ENCODE data around the gene OSBPL9.

DNA sequence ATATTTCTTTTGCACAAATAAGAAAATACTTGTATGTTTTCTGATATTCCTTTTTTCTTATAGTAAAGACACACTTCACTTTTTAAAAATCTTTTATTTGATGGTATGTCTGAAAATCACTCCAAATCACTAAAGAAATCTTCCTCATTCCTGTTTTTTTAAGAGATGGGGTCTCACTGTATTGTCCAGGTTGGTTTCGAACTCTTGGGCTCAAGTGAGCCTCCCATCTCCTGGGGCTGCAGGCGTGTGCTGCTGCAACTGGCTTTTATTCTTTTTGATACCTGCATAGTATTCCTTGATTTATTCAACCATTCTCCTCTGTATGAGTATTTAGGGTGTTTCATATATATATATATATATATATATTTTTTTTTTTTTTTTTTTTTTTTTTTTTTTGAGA is 88.1 kb downstream of the OSBPL9 start:
- TF ChIP-seq, protein P1, sequence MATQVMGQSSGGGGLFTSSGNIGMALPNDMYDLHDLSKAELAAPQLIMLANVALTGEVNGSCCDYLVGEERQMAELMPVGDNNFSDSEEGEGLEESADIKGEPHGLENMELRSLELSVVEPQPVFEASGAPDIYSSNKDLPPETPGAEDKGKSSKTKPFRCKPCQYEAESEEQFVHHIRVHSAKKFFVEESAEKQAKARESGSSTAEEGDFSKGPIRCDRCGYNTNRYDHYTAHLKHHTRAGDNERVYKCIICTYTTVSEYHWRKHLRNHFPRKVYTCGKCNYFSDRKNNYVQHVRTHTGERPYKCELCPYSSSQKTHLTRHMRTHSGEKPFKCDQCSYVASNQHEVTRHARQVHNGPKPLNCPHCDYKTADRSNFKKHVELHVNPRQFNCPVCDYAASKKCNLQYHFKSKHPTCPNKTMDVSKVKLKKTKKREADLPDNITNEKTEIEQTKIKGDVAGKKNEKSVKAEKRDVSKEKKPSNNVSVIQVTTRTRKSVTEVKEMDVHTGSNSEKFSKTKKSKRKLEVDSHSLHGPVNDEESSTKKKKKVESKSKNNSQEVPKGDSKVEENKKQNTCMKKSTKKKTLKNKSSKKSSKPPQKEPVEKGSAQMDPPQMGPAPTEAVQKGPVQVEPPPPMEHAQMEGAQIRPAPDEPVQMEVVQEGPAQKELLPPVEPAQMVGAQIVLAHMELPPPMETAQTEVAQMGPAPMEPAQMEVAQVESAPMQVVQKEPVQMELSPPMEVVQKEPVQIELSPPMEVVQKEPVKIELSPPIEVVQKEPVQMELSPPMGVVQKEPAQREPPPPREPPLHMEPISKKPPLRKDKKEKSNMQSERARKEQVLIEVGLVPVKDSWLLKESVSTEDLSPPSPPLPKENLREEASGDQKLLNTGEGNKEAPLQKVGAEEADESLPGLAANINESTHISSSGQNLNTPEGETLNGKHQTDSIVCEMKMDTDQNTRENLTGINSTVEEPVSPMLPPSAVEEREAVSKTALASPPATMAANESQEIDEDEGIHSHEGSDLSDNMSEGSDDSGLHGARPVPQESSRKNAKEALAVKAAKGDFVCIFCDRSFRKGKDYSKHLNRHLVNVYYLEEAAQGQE (IDR thresholded peaks at IDR 0.05; ENCODE audit: insufficient replicate concordance, low read depth) = no peak
- no peak for TF ChIP-seq CTCF (IDR thresholded peaks at IDR 0.05; ENCODE audit: insufficient read depth, low read length)
- TF ChIP-seq GABPA (IDR thresholded peaks at IDR 0.05; ENCODE audit: low read depth) = no peak
